HepG2 (cell line): Measurements from ENCODE around the gene AASS. TPM values are rescaled to one million over a fixed set of nuclear protein-coding genes. Genes with fewer than 3 reads are reported as not detected.

Source experiments
- ATAC-seq: fragments of 200-7000 bp; cut with Tn5 transposase; 3 replicates; pipeline ENCODE4 v1.9.1; 2020; ENCODE audit warnings: mild to moderate bottlenecking, moderate library complexity
- BruUV-seq: library from RNA; stranded (reverse); fragments of 400-500 nt; replicated peaks from 2 replicates; lab custom pipeline; 2021; lab: Mats Ljungman, UMichigan
- CTCF ChIA-PET: fragments of 300-600 bp; formaldehyde crosslinking; extraction: SDS; loops from one replicate; lab custom pipeline; 2021; ENCODE audit warnings: low total read pairs, inconsistent platforms, low intra/inter-chr PET ratio; lab: Yijun Ruan, JAX
- POLR2A ChIA-PET: fragments of 350-600 bp; sonication (Branson Sonifier 250); formaldehyde crosslinking; loops from one replicate; lab custom pipeline; 2020; ENCODE audit warnings: antibody characterized with exemption, inconsistent platforms; lab: Yijun Ruan, JAX
- DNase-seq: peaks from one replicate; pipeline ENCODE4 v3.0.0-alpha.2; 2015; ENCODE audit warnings: low spot score
- FAIRE-seq: peaks from 3 replicates; lab custom pipeline; 2011; peaks lifted over from hg19 to GRCh38; lab: Jason Lieb, UNC
- H2AFZ ChIP-seq: one replicate; pipeline ENCODE4 v1.6.1; 2011; ENCODE audit warnings: low read length, inconsistent platforms
- H3K27ac ChIP-seq: fragments of 300-600 bp; 3 replicates; pipeline ENCODE4 v1.8.0; 2011; ENCODE audit warnings: mixed run types, mild to moderate bottlenecking, mixed read lengths, low read length, inconsistent platforms; ENCODE audit not compliant: insufficient read depth; ENCODE audit errors: extremely low read length
- H3K27me3 ChIP-seq, 2 experiments: fragments of 200-600 bp in 1 of 2; 2 replicates in 1 of 2; 3 replicates in 1 of 2; pipeline versions ENCODE4 v1.6.0 to v1.8.0; 2011; ENCODE audit warnings: low read length in 2 of 2, mild to moderate bottlenecking in 2 of 2, moderate library complexity in 2 of 2, inconsistent platforms in 1 of 2; ENCODE audit not compliant: insufficient read depth in 2 of 2, control insufficient read depth in 1 of 2
- H3K36me3 ChIP-seq, 2 experiments: fragments of 200-600 bp in 1 of 2; replicated peaks in 1 of 2; 2 replicates in 1 of 2; 3 replicates in 1 of 2; pipeline versions ENCODE4 v1.5.1 to v1.8.0; 2011; ENCODE audit warnings: low read length in 2 of 2, inconsistent platforms in 1 of 2; ENCODE audit not compliant: insufficient read depth in 2 of 2, control insufficient read depth in 1 of 2
- H3K4me1 ChIP-seq: 2 replicates; pipeline ENCODE4 v1.5.1; 2012; ENCODE audit warnings: low read length, inconsistent platforms; ENCODE audit not compliant: insufficient read depth
- H3K4me2 ChIP-seq: 2 replicates; pipeline ENCODE4 v1.6.0; 2011; ENCODE audit warnings: low read depth, low read length, inconsistent platforms
- H3K4me3 ChIP-seq, 3 experiments: fragments of 200-600 bp in 1 of 3; sonication (generic), shearing (Covaris generic) in 1 of 3; replicated peaks in 1 of 3; 2 replicates each; pipeline ENCODE4 v1.5.1; 2011 to 2016; ENCODE audit warnings: low read length in 3 of 3, inconsistent platforms in 2 of 3, low read depth in 2 of 3, mild to moderate bottlenecking in 2 of 3, control low read depth in 1 of 3, mixed read lengths in 1 of 3; ENCODE audit not compliant: insufficient read depth in 1 of 3
- H3K79me2 ChIP-seq: one replicate; pipeline ENCODE4 v1.6.1; 2011; ENCODE audit warnings: low read length, inconsistent platforms; ENCODE audit not compliant: insufficient read depth
- H3K9ac ChIP-seq: 2 replicates; pipeline ENCODE4 v1.6.0; 2011; ENCODE audit warnings: mild to moderate bottlenecking, low read depth, low read length, inconsistent platforms; ENCODE audit not compliant: insufficient read depth
- H3K9me3 ChIP-seq: 2 replicates; pipeline ENCODE4 v1.5.1; 2012; ENCODE audit warnings: mild to moderate bottlenecking, low read length
- H4K20me1 ChIP-seq: 2 replicates; pipeline ENCODE4 v1.6.0; 2011; ENCODE audit warnings: inconsistent platforms, mild to moderate bottlenecking, low read length, moderate library complexity; ENCODE audit not compliant: insufficient read depth
- BHLHE40 ChIP-seq: IDR thresholded peaks from 2 replicates; pipeline ENCODE4 v1.6.1; 2011; ENCODE audit warnings: low read length, improper control_type of control experiment
- CHCHD3 ChIP-seq: sonication (generic); formaldehyde crosslinking; IDR thresholded peaks from 2 replicates; pipeline ENCODE4 v1.8.0; 2022; ENCODE audit warnings: mild to moderate bottlenecking, missing genetic modification reagents, moderate library complexity
- GATAD2A ChIP-seq: IDR thresholded peaks from 2 replicates; pipeline ENCODE4 v1.6.1; 2016
- HINFP ChIP-seq: sonication (generic); formaldehyde crosslinking; IDR thresholded peaks from 2 replicates; pipeline ENCODE4 v1.4.0; 2020; ENCODE audit warnings: low read depth, mild to moderate bottlenecking, missing genetic modification reagents
- HMG20A ChIP-seq: IDR thresholded peaks from 2 replicates; pipeline ENCODE4 v1.6.1; 2016; ENCODE audit warnings: borderline replicate concordance
- HNRNPUL1 ChIP-seq: fragments of 200-400 bp; formaldehyde crosslinking; IDR thresholded peaks from 2 replicates; pipeline ENCODE4 v1.6.1; 2017; ENCODE audit warnings: low read depth, mild to moderate bottlenecking, low read length, moderate library complexity
- LRRFIP1 ChIP-seq: sonication (generic); formaldehyde crosslinking; conservative IDR thresholded peaks from 2 replicates; pipeline ENCODE4 v1.4.0; 2020; ENCODE audit warnings: missing genetic modification reagents
- NR2F1 ChIP-seq, 2 experiments: fragments of 450-650 bp in 1 of 2; formaldehyde crosslinking in 1 of 2; IDR thresholded peaks; 2 replicates each; pipeline versions ENCODE4 v1.5.0 to v1.6.1; 2016 to 2020; ENCODE audit warnings: mild to moderate bottlenecking in 1 of 2, missing compliant biosample characterization in 1 of 2, missing genetic modification reagents in 1 of 2, moderate library complexity in 1 of 2
- REPIN1 ChIP-seq: sonication (generic); formaldehyde crosslinking; IDR thresholded peaks from 2 replicates; pipeline ENCODE4 v1.8.0; 2022; ENCODE audit warnings: missing genetic modification reagents, low read depth, mild to moderate bottlenecking, borderline replicate concordance
- TFDP2 ChIP-seq: sonication (generic); formaldehyde crosslinking; IDR thresholded peaks from 2 replicates; pipeline ENCODE4 v1.4.0; 2020; ENCODE audit warnings: missing genetic modification reagents
- ZFP82 ChIP-seq: sonication (generic); formaldehyde crosslinking; IDR thresholded peaks from 2 replicates; pipeline ENCODE4 v1.5.1; 2020; ENCODE audit warnings: mild to moderate bottlenecking, missing genetic modification reagents, borderline replicate concordance
- ZNF691 ChIP-seq: sonication (generic); formaldehyde crosslinking; IDR thresholded peaks from 2 replicates; pipeline ENCODE4 v1.4.0; 2020; ENCODE audit warnings: missing genetic modification reagents, low read depth, mild to moderate bottlenecking, borderline replicate concordance
- WGBS: methylation state at CpG from one replicate; pipeline ENCODE4 v1.1.6; 2017; ENCODE audit warnings: low lambda C conversion rate; 5-methylcytosine and 5-hydroxymethylcytosine counted together
- in situ Hi-C: cut with HindIII; loops from 2 replicates; pipeline ENCODE4 v1.10.0; 2017; ENCODE audit warnings: low pct_unique_long_range_greater_than_20kb; ENCODE audit not compliant: extremely low pct_ligation_motif_present
- intact Hi-C: fragments of 100-400 bp; cut with micrococcal nuclease; formaldehyde crosslinking; loops from one replicate; pipeline ENCODE4 v1.10.0; 2022; ENCODE audit not compliant: unreplicated experiment
- polyA plus RNA-seq, 8 experiments: library from polyadenylated mRNA; depleted of rRNA in 3 of 8; stranded (reverse) in 7 of 8; unstranded in 1 of 8; fragments of >200 nt; fragmentation: Illumina TruSeq in 4 of 8; extraction: Trizol in 4 of 8; gene quantifications; 2 replicates each; pipeline versions ENCODE4 v1.2.1 to v1.2.3, GENCODE V29; 2011 to 2016; ENCODE audit warnings: low read depth in 4 of 8, missing spikeins in 1 of 8, mixed read lengths in 1 of 8; ENCODE audit not compliant: insufficient read depth in 1 of 8
- total RNA-seq, 5 experiments: library from RNA; depleted of rRNA; stranded (reverse); fragments of >200 nt; fragmentation: Illumina TruSeq; extraction: Trizol; gene quantifications; 2 replicates each; pipeline ENCODE4 v1.2.3, GENCODE V29; 2016; ENCODE audit warnings: low read depth in 1 of 5

AASS gene
- total and polyA plus RNA-seq, 2 of the 13 experiments (the other 11 are each of a cell fraction or from before 2014, with no cell fraction given), result 11.6 to 43.9 TPM

- ATAC-seq (no peak), DNase-seq (no peak), FAIRE-seq (no peak)
- Histone ChIP-seq H3K9me3 (no peaks in the 10 kb centered on the region), H3K4me3 (no peak overlapping the region), H4K20me1 (no peaks in the 10 kb centered on the region), H3K9ac (no peak overlapping the region), H2AFZ (no peak overlapping the region), H3K36me3 (no peaks in the 10 kb centered on the region), H3K79me2 (peaks cover 18% of the 10 kb centered on the region), H3K4me2 (no peak overlapping the region), H3K4me1 (peaks cover 19% of the 10 kb centered on the region), H3K27ac (no peak overlapping the region), H3K27me3 (no peaks in the 10 kb centered on the region)
- CTCF ChIA-PET, result no interaction called here
- BruUV-seq, result no TSS peak
- POLR2A ChIA-PET, result no interaction called here
- in situ Hi-C loops, result no loop called here
- intact Hi-C loops, result no loop called here
- no peak for TF ChIP-seq TFDP2
- no peak for TF ChIP-seq HINFP (CRISPR knock-in tag)
- WGBS, result 75% methylated on average over 3 of the region's 3 CpGs
These were observed 8.0 kb downstream of the AASS start for GRCh38 chr7:122136078-122136477.

- H3K27me3 ChIP-seq, result no peaks in the 10 kb centered on the region
- no peaks in the 10 kb centered on the region for H3K9me3 ChIP-seq
- POLR2A ChIA-PET, result no interaction called here
- no TSS peak for BruUV-seq
- H4K20me1 ChIP-seq, result no peaks in the 10 kb centered on the region
- H3K27ac ChIP-seq, result no peak overlapping the region
- H2AFZ ChIP-seq, result no peak overlapping the region
- H3K4me1 ChIP-seq, result peaks cover 19% of the 10 kb centered on the region
- H3K79me2 ChIP-seq, result peaks cover 14% of the 10 kb centered on the region
- no peak for FAIRE-seq
- no peak for ATAC-seq
- no peak overlapping the region for H3K4me3 ChIP-seq
- in situ Hi-C loops (no loop called here), intact Hi-C loops (no loop called here)
- no peak for DNase-seq
- CTCF ChIA-PET, result no interaction called here
- H3K36me3 ChIP-seq, result no peaks in the 10 kb centered on the region
- no peak overlapping the region for H3K9ac ChIP-seq
- TF ChIP-seq NR2F1 (CRISPR knock-in tag; IDR thresholded peaks at IDR 0.05) (no peak), ZNF691 (CRISPR knock-in tag) (no peak), CHCHD3 (CRISPR knock-in tag) (no peak), REPIN1 (CRISPR knock-in tag) (no peak), GATAD2A (no peak), HNRNPUL1 (no peak), BHLHE40 (no peak), HMG20A (no peak), ZFP82 (CRISPR knock-in tag) (no peak), LRRFIP1 (no peak)
- TF ChIP-seq, all 625 proteins: peak for 0
- no peak overlapping the region for H3K4me2 ChIP-seq
- WGBS, result 90% methylated on average over 4 of the region's 4 CpGs
These were observed 8.8 kb downstream of the AASS start for GRCh38 chr7:122135275-122135674.
